HG02571 (cell line): ENCODE measurements around the gene TNS3.
"Not testable (repeated sequence)": the region's sequence is repeated elsewhere in the genome, so short reads cannot be mapped to it uniquely, and the experiment has no call there.

Experiments used
- ATAC-seq: cut with Tn5 transposase; IDR thresholded peaks from one replicate; pipeline ENCODE4 v1.9.1; 2021; ENCODE audit warnings: mild to moderate bottlenecking, moderate library complexity; ENCODE audit not compliant: unreplicated experiment

TNS3 gene

GRCh38 chr7:47474937-47475879 lies 106.7 kb downstream of the TNS3 start:
- peak; percentile 91 for ATAC-seq

GRCh38 chr7:47474211-47474936 lies 107.5 kb downstream of the TNS3 start:
- no peak for ATAC-seq

GRCh38 chr7:47473499-47474210 lies 108.3 kb downstream of the TNS3 start:
- ATAC-seq: no peak

GRCh38 chr7:47472444-47473157 lies 109.3 kb downstream of the TNS3 start:
- ATAC-seq: no peak

- ATAC-seq: no peak
Observed at GRCh38 chr7:47471831-47472230, 110.1 kb downstream of the TNS3 start.

GRCh38 chr7:47471358-47471703 lies 110.6 kb downstream of the TNS3 start:
- no peak for ATAC-seq

GRCh38 chr7:47470567-47471357 lies 111.1 kb downstream of the TNS3 start:
- ATAC-seq: no peak

GRCh38 chr7:47469846-47470245 lies 112.1 kb downstream of the TNS3 start:
- not testable (repeated sequence) for ATAC-seq

- no peak for ATAC-seq
Observed at GRCh38 chr7:47466832-47467231, 115.1 kb downstream of the TNS3 start.

- ATAC-seq: no peak
Observed at GRCh38 chr7:47465191-47465590, 116.7 kb downstream of the TNS3 start.

GRCh38 chr7:47464266-47464665 lies 117.6 kb downstream of the TNS3 start:
- no peak for ATAC-seq

GRCh38 chr7:47461746-47462145 lies 120.2 kb downstream of the TNS3 start:
- ATAC-seq: no peak

GRCh38 chr7:47461161-47461560 lies 120.8 kb downstream of the TNS3 start:
- no peak for ATAC-seq

GRCh38 chr7:47460251-47460989 lies 121.5 kb downstream of the TNS3 start:
- ATAC-seq: no peak

- no peak for ATAC-seq
Observed at GRCh38 chr7:47458486-47458885, 123.4 kb downstream of the TNS3 start.

GRCh38 chr7:47458057-47458456 lies 123.9 kb downstream of the TNS3 start:
- no peak for ATAC-seq

- ATAC-seq: no peak
Observed at GRCh38 chr7:47456210-47456955, 125.5 kb downstream of the TNS3 start.

GRCh38 chr7:47455872-47456185 lies 126.1 kb downstream of the TNS3 start:
- ATAC-seq: no peak
